Progenitor cell of endocrine pancreas (in vitro differentiated cells): ENCODE measurements around the gene C19orf85. TPM values are rescaled to one million over a fixed set of nuclear protein-coding genes. Genes with fewer than 3 reads are reported as not detected.

ENCODE experiments used
- DNase-seq: peaks from one replicate; pipeline ENCODE4 v3.0.0; 2021; ENCODE audit warnings: low spot score; ENCODE audit not compliant: unreplicated experiment
- H3K27ac Mint-ChIP-seq: 2 replicates; pipeline ENCODE4 v1.8.0; 2021; ENCODE audit warnings: mild to moderate bottlenecking, moderate library complexity, mixed read lengths
- H3K27me3 Mint-ChIP-seq: 2 replicates; pipeline ENCODE4 v1.8.0; 2021; ENCODE audit warnings: mixed read lengths
- H3K36me3 Mint-ChIP-seq: 2 replicates; pipeline ENCODE4 v1.8.0; 2022; ENCODE audit warnings: mixed read lengths; ENCODE audit not compliant: insufficient read depth
- H3K4me1 Mint-ChIP-seq: 2 replicates; pipeline ENCODE4 v1.8.0; 2021; ENCODE audit warnings: low read depth, mixed read lengths
- H3K4me3 Mint-ChIP-seq: 2 replicates; pipeline ENCODE4 v1.8.0; 2021; ENCODE audit warnings: low read depth, mild to moderate bottlenecking, moderate library complexity, mixed read lengths
- H3K9me3 Mint-ChIP-seq: 2 replicates; pipeline ENCODE4 v1.8.0; 2021; ENCODE audit warnings: low read depth, mixed read lengths
- total RNA-seq: library from RNA; stranded (reverse); gene quantifications from 2 replicates; pipeline ENCODE4 v1.2.1, GENCODE V29; 2021
- TF ChIP-seq, protein P1 (sequence below): fragments of 200-600 bp; sonication (generic); IDR thresholded peaks from one replicate; pipeline ENCODE4 v1.5.0; 2021; ENCODE audit warnings: antibody characterized with exemption, mild to moderate bottlenecking; ENCODE audit not compliant: unreplicated experiment

C19orf85 gene
- total RNA-seq, 1 donor from 2014 or later, result not detected

GRCh38 chr19:55464039-55464661 lies 401 bp downstream of the C19orf85 start:
- Mint-ChIP-seq H3K4me3 (no peak overlapping the region), H3K4me1 (peaks cover 18% of the 10 kb centered on the region), H3K36me3 (no peaks in the 10 kb centered on the region), H3K27ac (no peak overlapping the region), H3K27me3 (peaks cover 24% of the 10 kb centered on the region), H3K9me3 (no peaks in the 10 kb centered on the region)
- TF ChIP-seq, protein P1, sequence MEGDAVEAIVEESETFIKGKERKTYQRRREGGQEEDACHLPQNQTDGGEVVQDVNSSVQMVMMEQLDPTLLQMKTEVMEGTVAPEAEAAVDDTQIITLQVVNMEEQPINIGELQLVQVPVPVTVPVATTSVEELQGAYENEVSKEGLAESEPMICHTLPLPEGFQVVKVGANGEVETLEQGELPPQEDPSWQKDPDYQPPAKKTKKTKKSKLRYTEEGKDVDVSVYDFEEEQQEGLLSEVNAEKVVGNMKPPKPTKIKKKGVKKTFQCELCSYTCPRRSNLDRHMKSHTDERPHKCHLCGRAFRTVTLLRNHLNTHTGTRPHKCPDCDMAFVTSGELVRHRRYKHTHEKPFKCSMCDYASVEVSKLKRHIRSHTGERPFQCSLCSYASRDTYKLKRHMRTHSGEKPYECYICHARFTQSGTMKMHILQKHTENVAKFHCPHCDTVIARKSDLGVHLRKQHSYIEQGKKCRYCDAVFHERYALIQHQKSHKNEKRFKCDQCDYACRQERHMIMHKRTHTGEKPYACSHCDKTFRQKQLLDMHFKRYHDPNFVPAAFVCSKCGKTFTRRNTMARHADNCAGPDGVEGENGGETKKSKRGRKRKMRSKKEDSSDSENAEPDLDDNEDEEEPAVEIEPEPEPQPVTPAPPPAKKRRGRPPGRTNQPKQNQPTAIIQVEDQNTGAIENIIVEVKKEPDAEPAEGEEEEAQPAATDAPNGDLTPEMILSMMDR, result no peak
- no peak for DNase-seq

DNA sequence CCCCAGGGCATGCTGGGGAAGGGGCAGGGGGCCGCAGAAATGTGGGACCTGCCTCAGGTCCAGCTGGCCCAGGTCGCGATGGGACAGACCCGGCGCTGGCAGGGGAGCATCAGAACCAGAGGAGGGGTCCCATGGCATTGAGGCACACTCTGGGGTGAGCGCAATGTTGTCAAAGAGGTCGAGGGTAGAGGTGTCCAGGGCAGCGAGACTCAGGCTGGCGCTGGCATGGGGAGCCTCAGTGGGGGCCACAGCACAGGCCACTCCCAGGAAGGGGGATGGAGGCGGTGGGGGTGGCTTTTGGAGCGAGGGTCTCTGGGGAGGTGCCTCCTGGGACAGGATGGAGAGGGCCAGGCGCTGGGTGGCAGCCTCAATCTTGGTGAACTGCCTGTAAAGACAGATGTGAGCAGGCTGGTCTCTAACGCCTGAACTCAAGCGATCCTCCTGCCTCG lies 944 bp downstream of the C19orf85 start:
- Mint-ChIP-seq H3K9me3 (no peaks in the 10 kb centered on the region), H3K4me1 (peaks cover 18% of the 10 kb centered on the region), H3K36me3 (no peaks in the 10 kb centered on the region), H3K27ac (no peak overlapping the region), H3K4me3 (no peak overlapping the region), H3K27me3 (peaks cover 24% of the 10 kb centered on the region)
- TF ChIP-seq, protein P1, result no peak
- no peak for DNase-seq

GRCh38 chr19:55462722-55463121 lies 1.8 kb downstream of the C19orf85 start:
- Mint-ChIP-seq H3K36me3 (no peaks in the 10 kb centered on the region), H3K4me1 (peaks cover 18% of the 10 kb centered on the region), H3K9me3 (no peaks in the 10 kb centered on the region), H3K27ac (no peak overlapping the region), H3K27me3 (peaks cover 21% of the 10 kb centered on the region), H3K4me3 (no peak overlapping the region)
- TF ChIP-seq, protein P1, result no peak
- DNase-seq, result no peak

- TF ChIP-seq, protein P1, result no peak
- Mint-ChIP-seq H3K4me3 (peak overlapping the region; percentile 77), H3K4me1 (peaks cover 18% of the 10 kb centered on the region), H3K27ac (peak overlapping the region; percentile 92), H3K27me3 (peaks cover 17% of the 10 kb centered on the region), H3K36me3 (no peaks in the 10 kb centered on the region), H3K9me3 (no peaks in the 10 kb centered on the region)
- DNase-seq, result no peak
These were observed 2.5 kb downstream of the C19orf85 start for GRCh38 chr19:55461974-55462626.

DNA sequence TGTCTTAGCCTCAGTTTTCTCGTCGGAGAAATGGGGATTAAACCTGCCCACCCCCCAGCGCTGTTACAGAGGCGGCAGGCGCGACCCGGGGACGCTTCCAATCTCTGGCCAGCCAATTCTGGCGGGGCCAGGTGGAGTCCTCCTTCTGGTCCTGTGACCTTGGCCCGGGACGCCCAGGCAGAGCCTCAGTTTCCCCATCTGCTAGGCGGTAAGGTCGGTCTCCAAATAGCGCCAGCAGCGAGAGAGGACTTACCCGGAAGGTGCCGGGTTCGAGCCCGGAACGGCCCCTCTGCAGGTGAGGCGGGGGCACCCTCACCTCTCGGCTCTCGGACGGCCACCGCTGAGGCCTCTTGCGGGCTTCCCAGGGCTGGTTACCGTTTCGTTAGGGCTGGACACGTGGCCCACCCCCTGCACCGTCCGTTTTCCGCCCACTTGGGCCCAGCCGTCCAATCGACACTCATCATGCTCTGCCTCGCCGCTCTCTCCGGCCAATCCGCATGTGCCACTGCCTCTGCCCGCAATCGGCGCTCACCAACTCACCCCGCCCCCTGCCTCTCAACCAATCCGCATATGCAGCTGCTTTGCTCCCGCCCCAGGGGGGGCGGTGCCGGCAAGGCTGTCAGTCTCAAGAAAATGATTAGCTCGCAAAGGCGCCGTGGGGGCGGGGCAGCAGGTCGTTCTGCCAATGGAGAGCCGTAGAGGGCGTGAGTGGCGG lies 3.1 kb downstream of the C19orf85 start, which contains the start of gene ISOC2:
TSS of gene ISOC2 (minus strand) at position 384 of the 715 bp plus-strand sequence. CDS start 5,156 bp downstream, outside the sequence.
- DNase-seq, result peak; percentile 100
- peak within 1 kb of the TSS; percentile 92 for H3K27ac Mint-ChIP-seq
- no peaks in the 10 kb centered on the region for H3K36me3 Mint-ChIP-seq
- H3K9me3 Mint-ChIP-seq, result no peaks in the 10 kb centered on the region
- peaks cover 18% of the 10 kb centered on the region for H3K4me1 Mint-ChIP-seq
- TF ChIP-seq, protein P1, result no peak
- H3K27me3 Mint-ChIP-seq, result peaks cover 13% of the 10 kb centered on the region
- peak within 1 kb of the TSS; percentile 77 for H3K4me3 Mint-ChIP-seq
